CMK (cell line): ENCODE data around the gene FAM149A.

Experiments
- DNase-seq: peaks from one replicate; pipeline ENCODE4 v3.0.0-alpha.2; 2010; ENCODE audit warnings: low read depth

The FAM149A gene

DNA sequence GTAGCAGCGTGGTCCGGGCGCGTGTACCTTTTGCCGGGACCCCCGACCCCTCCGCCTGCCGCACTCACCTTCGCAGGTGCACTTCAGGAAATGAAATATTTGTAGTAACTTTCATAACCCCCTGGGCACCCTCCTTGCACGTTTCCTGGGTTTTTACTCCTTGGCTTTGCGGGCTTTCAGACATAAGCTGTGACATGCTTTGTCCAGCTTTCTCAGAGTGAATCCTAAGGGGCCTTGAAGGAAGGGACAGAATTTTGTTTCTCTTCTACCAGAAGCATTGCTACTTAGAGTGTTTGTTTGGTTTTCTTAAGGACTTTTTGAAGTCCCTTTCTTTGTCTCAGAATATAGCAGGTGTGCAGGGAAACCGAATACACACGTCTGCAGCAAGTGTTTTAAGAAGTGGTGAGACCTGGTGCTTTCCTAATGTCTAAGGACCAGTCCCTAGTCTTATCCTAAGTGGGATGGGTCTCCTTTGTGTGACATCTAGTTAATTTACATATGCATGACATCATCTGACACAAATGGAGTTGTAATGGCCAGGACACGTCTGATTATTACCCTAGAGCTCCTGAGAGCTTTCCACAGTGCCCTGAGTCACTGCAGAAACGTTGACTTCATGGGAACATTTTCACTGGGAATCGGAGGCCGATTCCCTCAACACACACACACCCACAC, 1.3 kb downstream of the FAM149A start:
- no peak for DNase-seq

DNA sequence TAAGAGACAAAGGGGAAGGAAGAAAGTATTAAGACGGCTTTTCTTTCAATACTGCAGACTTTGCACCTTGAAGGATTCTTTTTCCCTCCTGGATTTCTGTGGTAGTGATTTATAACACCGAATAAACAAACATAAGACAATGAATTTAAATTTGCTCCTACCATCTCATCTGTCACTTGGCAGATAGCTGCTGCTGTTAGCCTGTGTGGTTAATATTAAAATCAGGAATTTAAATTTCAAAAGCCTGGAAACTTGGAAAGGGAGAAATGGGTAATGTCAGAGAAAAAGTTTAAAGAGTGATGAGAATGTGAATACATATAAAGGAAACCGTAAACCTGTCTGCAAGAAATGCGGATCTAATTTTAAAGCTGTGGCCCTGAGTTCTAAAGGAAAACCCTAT, 3.4 kb downstream of the FAM149A start:
- DNase-seq: no peak

DNA sequence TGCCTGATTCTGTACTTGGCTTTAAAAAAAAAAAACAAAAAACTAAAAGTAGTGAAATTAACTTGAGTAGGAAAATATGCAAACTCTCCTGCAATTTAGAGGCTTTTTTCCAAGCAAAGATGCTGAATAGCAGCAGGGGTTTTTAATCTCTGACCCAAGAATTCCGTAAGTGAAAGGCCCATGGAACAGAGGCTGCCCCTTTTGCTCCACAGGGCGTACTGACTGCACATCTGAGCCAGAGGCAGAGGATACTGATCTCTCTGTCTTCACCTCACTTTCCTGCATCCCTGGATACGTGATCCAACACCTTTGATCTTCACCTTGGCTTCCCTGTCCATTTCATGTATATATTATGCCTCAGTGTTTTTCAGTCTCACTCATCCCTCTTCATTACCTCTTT, 3.9 kb downstream of the FAM149A start:
- DNase-seq: no peak

DNA sequence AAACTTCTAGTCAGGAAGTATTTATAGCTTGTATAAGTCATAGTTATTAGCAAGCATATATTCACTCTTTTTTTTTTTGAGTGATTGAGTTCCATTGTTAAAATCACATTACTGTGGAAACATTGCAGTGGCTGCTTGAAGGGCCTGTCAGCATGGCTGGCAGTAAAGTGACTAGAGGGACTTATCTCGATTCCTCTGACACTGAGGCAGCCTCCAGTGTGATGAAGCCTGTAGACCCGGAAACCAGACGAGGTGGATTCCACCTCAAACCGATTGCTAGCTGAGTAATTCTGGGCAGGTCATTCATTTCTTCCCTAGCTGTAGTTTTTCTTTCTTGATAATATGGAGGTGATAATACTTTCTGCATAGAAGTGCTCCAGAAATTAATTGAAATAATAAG, 4.7 kb downstream of the FAM149A start:
- DNase-seq: no peak

DNA sequence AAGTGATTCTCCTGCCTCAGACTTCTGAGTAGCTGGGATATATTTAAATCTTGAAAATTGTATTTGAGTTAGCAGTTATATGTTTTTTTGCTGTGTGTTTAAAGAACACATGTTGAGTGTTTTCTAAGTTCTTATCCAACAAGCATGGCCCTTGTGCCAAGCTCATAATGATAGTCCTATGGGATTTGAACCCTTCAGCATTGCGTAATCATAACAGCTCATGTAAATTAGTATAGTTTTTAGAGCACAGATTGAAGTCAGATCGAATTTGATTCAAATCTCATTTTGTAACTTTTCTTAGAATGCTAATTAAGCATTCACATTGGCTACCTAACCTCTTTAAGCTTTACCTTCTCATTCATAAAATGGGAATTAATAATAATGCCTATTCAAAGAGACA, 12.2 kb downstream of the FAM149A start:
- no peak for DNase-seq

DNA sequence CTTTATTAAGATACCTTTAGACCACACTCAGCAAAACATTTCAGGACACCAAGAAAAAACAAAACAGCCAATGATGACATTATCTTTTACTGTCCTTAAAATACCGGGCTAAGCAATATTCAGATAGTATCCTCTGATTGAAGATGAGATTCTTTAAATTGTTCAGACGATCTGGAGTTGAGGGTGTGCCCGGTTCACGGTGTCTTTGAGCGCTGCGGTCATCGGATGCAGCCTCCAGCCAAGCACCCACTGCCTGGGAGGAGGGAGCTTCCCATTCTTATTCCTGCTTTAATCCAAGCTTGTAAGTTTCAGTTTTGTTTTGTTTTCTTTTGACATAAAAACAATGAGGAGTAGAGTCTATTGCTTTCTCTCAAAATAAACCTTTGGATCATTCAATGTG, 14.1 kb downstream of the FAM149A start:
- DNase-seq: no peak

DNA sequence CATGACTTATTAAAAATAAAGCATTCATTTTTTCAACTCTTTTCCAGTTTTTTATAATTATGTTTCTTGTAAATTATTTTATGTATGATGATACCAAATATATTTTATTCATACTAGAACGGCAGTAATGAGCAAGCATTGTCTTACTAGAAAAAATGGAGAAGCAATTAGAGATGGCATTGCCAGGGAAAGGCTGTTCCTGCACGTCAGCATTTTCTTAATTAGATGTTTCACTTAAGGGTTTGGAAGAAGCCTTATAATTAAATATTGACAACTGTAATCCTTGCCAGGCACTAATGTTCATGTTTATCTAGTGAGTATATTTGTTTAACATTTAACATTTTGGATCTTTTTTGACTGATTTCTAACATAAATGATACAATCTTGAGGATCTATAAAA, 16.6 kb downstream of the FAM149A start:
- DNase-seq: no peak

DNA sequence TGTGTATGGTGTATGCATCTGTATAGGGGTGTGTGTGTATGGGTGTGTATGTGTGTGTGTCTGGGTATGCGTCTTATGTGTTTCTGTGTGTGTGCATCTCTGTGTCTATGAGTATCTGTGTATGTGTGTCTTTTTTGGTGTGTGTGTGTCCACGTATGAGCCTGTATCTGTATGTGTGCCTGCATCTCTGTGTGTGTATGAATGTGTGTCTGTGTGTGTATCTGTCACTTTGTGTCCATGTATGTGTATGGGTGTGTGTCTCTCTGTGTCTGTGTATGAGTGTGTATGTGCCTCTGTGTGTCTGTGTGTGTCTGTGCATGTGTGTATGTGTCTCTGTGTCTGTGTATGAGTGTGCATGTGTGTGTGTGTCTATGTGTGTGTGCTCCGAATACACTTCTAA, 24.3 kb downstream of the FAM149A start:
- DNase-seq: no peak

DNA sequence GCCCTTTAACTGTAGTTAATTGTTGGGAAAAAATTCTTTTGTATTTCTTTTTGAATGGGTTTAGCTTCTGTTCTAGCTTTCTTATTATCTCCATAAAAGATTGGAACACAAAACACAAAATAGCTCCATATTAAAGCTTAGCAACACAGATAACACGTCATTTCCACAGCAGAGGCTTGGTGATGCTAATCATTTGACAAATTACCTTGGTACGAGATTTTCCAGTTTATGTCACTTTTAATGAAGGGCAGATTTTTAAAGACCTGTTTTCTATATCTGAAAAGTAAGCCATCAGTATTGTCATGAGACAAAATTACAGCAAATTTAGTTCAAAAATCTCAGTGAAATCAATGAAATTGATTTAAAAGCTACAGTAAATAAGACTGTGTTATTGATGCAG, 27.4 kb downstream of the FAM149A start:
- no peak for DNase-seq

DNA sequence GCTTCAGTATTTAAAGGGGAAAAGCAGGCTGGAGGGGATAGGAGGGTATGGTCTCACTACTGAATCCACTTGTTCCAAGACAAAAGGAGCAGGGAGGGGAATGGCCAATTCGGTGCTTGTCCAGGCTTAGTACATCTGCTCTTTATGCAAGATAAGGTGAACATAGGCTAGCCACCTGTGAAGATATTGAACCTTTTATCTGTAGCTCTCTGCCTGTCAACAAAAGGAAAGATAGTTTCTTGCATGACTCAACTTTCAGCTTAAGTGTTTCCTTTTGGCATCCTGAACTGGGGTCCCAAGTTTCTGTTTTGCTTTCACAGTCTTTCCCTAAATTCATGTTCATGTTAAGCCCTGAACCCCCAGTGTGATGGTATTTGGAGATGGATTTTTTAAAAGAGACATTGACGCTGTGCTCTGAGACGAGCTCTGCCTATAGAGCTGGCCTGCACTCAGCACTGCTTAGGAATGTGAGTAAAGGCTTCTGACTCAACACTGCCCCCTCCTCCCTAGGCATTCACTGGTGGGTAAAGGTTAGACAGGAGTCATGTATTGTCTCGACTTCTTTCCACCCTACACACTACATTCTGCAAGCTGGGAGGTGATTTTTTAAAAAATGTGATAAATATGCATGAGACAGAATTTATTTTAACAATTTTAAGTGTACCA, 28.2 kb downstream of the FAM149A start:
- no peak for DNase-seq

DNA sequence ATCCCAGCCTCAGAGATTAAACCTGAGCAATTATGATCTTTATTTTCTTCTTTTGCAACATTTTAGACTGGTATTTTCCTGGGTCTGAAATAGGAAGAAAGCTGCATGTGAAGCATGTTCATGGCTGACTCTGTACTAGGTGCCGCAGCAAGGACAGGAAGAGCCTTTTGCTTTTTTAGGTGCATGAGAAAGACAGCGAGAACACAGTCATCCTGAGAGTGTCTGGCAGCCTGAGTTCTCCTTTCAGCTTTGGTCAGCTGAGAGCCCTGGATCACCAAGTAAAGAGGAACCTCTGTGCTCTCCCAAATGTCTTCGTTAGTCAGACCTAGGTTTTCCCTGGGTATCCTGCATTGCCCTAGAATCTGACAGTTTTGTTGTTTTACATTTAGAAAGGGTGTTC, 29.8 kb downstream of the FAM149A start:
- no peak for DNase-seq

DNA sequence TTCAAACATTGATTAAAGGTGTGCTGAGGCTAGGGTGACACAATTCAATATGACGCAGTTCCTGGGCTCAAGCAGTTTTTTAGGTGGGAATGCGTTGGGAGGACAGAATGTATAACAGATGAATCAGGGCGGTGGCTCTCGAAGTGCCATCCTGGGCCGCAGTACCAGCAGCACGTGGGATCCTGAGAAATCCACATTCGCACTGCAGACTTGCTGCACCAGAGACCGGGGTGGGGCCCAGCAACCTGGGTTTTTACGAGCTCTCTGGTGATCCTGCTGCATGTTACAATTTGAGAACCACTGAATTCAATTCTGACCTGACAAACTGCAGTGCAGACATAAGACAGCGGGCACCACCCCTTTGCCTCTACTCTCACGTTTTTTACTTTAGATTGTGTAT, 30.4 kb downstream of the FAM149A start:
- no peak for DNase-seq

DNA sequence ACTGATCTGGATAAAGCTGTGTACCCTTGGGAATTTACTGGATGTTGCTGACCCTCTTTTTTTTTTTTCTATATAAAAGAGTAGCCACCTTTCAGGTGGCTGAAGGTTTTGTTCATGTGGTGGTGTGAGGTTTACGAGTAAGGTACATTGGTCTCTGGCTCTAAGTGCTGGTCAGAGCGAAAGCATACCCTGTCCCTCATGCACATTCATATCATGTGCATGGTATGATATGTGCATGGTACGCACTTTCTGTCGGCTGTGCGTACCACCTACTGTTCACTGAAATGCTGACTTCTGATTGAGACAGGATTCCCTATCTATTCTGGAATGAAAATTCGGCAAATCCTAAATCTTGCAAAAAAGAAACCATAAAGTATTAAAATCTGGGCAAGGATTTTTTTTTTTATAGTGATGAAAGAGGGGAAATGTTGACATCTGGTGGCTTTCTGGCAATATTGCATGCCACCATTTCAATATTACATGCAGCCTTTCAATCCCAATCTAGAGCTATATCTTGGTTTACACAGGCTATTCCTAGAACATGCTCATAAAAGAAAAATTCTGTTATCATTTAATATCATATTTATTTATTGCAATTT, 32.8 kb downstream of the FAM149A start:
- DNase-seq: no peak

DNA sequence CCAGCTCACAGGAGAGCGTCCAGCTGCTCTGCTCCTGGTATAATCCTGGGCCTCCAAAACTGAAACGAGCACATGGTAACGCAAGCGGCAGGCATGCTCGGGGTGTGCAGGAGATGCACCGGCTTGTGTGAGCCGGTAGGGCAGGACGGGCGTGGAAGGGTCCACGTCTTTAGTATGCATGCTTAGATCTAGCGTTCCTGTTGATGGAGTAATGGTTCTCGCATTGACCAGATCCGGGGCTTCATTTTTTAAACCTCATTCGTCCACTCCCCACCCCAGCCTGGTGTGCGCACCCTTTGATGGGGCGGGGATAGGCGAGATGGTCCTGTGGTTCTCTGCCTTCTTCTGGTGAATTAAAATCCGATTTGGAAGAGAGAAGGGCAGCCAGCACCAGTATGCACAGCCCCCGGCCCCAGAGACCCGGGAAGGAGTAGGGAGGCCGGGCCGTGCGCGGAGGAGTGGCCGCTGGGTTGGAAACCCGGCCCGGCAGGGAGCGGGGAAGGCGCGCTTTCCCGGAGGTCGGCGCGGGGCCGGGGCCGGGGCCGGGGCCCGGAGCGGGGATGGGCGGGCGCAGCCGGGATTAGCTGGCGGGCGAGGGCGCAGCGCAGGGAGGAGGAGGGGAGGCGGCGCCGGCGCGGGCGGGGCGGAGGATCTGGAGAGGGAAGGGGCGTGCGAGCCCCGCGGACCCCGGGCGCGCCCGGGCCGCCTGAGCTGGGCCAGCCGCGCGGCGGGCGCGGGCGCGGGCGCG, 39.9 kb downstream of the FAM149A start:
- DNase-seq: no peak

DNA sequence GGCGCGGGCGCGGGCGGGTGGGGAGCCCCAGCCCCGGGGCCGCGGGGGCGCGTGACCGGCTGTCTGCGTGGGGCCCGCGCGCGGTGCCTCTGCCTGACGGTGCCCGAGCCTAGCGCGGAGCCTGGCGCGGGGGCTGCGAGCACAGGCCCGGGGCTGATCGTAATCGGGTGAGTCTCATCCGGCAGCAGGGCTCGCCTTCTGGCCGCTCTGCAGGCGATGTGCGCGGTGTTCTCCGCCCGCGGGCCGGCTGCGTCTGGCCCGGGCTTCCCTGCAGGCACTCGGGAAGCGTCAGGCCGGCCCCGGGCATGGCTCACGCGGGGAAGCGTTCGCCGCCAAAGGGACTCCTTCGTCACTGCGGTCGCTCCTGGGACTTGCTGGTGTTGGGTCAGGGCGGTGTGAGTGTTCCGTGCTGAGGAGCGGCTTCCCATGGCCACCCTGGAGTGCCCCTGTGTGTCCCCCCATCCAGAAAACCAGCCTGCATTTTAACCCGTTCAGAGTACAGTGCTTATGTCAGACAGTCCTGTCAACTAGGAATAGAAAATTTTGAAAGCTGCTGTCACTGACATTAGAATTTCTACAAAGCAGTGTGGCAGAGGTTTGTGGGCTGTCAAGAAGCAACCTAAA, 40.6 kb downstream of the FAM149A start:
- peak; percentile 8 for DNase-seq

DNA sequence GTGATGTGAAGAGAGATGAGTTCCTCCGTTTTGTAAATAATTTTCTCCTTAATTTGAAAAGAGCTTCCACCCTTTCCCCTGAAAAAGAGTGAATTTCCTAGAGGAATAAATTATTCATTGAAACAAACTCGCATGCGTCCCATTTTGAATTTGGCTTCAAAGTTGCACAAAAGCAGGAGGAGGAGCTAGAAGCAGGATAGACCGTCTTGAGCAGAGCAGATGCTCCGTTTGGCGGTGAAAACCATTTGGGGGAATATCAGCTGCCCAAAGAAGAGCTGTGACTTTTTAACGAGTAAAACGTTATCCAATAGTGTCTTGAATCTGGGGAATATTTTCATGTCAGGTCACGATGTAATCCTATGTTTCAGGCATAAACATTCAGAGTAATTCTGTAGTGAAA, 42.0 kb downstream of the FAM149A start:
- no peak for DNase-seq

DNA sequence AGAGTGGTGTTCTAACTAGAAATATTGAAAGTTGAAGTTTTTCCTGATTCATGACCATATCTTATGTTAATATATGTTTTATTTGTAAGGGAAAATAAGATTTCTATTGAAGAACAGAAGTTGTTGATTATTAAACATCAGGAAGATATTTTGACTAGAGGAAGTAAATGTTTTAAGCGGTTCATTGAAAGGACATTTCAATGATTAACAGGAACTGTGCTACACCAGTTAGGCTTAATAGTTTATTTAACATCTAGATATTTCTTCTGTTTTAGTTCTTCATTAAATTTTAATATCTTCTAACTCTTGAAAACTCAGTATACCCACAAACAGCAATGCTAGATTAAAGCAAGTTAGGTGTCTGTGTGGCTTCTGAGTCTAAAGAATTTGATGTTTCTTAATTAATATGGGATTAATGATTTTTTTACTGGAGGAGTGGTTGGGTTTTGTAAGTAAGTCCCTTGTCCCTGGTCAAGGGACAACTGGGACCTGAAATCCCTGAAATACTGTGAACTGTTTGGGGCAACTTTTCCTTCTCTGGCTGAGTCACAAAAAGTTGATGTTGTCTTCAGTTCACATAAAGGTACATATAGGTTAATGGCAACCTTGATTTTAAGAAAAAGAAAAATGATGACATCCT, 44.0 kb downstream of the FAM149A start:
- no peak for DNase-seq

DNA sequence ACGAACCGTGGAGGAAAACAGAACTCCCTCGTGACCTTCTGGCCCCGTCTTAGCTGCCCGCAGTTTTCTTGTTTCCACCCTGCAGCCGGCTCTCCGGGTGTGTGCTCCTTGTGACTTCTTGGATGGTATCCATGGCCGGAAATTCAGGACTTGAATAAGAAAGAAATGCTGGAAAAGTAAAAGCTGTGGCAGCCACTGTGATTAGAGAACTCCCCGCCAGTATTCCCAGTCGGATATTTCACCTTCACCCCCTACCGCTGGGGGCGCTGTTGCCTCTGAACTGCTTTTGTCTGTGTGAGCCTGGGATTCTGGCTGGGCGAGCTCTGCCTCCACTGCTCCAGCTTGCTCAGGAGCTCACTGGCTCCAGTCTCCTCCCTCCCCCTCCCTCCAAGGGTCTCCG, 45.4 kb downstream of the FAM149A start:
- no peak for DNase-seq

DNA sequence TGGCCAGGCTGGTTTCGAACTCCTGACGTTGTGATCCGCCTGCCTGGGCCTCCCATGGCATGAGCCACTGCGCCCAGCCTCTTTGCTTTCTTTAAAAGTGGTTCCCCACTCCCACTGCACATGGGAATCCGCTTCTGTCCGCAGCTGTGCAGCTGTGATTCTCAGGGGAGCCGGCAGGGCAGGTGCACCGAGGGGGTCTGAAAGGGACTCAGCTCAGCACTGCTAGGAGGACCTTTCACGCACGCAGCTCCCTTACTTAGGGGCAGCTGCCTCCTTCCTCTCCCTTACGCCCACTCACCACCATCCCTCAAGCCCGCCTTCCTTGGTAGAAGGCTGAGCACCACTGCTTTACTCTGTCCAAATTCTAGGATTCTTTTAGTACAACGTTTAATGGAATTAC, 46.4 kb downstream of the FAM149A start:
- no peak for DNase-seq

DNA sequence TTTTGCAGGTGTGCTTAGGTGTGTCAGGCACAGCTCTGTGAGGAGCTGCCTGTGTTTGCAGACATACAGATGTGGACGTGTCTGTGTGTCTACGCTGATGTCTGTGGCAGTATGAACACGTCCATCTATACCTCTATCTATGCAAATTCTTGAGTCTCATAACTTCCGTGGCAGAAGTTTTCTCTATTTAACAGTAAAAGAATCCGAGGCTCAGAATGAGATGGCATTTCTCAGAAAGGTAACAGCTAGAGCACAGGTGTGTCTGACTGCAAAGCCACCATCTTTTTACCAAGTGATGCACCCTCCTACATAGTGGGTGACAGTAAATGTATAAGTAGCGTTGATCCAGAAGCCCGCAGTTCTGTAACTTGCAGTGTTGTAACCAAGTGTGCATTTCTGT, 47.0 kb downstream of the FAM149A start:
- DNase-seq: no peak

DNA sequence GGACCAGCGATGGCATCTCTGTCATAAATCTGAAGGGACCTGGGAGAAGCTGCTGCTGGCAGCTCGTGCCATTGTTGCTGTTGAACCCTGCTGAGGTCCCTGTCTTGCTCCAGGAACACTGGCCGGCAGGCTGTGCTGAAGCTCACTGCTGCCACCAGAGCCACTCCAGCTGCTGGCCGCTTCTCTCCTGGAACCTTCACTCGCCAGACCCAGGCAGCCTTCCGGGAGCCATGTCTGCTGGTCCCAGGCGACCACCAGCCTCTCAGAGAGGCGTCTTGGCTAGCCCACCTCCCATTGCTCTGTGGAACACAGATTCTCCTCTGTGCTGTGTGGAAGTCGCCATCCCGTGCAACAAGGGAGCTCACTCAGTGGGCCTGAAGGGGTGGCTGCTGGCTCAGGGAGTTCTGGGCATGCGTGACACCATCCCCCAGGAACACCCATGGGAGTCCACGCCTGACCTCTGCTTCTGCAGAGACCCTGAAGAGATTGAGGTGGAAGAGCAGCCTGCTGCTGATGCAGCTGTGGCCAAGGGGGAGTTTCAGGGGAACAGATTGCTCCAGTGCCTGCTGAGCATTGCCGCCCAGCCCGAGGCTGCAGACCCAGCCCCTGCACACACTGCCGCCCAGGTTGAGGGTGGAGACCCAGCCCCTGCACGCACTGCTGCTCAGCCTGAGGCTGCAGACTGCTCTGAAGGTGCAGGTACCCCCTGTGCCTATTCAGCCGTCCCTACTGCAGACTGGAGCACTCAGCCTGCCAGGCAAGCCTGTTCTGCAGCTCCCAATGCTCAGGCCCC, 53.7 kb downstream of the FAM149A start:
- DNase-seq: no peak
